ENCODE data around the gene INSIG1. TPM values are rescaled to one million over a fixed set of nuclear protein-coding genes. Genes with fewer than 3 reads are reported as not detected.

The INSIG1 gene
- total and polyA plus RNA-seq, 2 experiments from 2014 or later: 70.3 to 131 TPM

- no peaks in the 10 kb centered on the region for H3K27me3 Mint-ChIP-seq (ENCODE audit: insufficient read depth, low read depth, poor library complexity)
Measured at GRCh38 chr7:155281398-155281969, 16.2 kb upstream of the INSIG1 start.

More at GRCh38 chr7:155281398-155281969, 16.2 kb upstream of the INSIG1 start:
- Histone ChIP-seq H3K9me2 (ENCODE audit: insufficient read depth) (no peaks in the 10 kb centered on the region), H3K4me1 (ENCODE audit: insufficient read depth) (peaks cover 7% of the 10 kb centered on the region; the same call in 1 of the 2 replicates), H3K79me2 (replicated peaks; ENCODE audit: insufficient read depth) (no peaks in the 10 kb centered on the region), H2AFZ (0 out of 2 replicates have a peak overlapping the region, but pooled peaks have one; percentile 2), H3K4me3 (no peak overlapping the region), H4K20me1 (replicated peaks; ENCODE audit: insufficient read depth) (no peaks in the 10 kb centered on the region), H3K27me3 (ENCODE audit: insufficient read depth) (no peaks in the 10 kb centered on the region), H3K27ac (ENCODE audit: low read depth) (no peak overlapping the region), H3F3A (replicated peaks; ENCODE audit: low read depth) (no peaks in the 10 kb centered on the region), H3K4me2 (no peak overlapping the region), H3K36me3 (ENCODE audit: insufficient read depth) (no peaks in the 10 kb centered on the region)
- TF ChIP-seq JUNB (IDR thresholded peaks at IDR 0.05; ENCODE audit: unreplicated experiment) (no peak), EZH2 (IDR thresholded peaks at IDR 0.05; ENCODE audit: low read depth, unreplicated experiment) (no peak), ZNF462 (CRISPR knock-in tag; IDR thresholded peaks at IDR 0.05) (no peak), EZH2phosphoT487 (IDR thresholded peaks at IDR 0.05; ENCODE audit: unreplicated experiment) (no peak), NANOG (IDR thresholded peaks at IDR 0.05; ENCODE audit: borderline replicate concordance) (no peak), ZNF114 (CRISPR knock-in tag; IDR thresholded peaks at IDR 0.05) (no peak), CREB1 (CRISPR knock-in tag; IDR thresholded peaks at IDR 0.05; ENCODE audit: low read depth) (no peak), CTCF (conservative IDR thresholded peaks at IDR 0.05; ENCODE audit: low read depth in 2 of 2) (no peak), ZNF331 (CRISPR knock-in tag; IDR thresholded peaks at IDR 0.05; ENCODE audit: low read depth) (no peak), POLR2AphosphoS5 (IDR thresholded peaks at IDR 0.05; ENCODE audit: low read depth) (no peak), REST (IDR thresholded peaks at IDR 0.05; ENCODE audit: unreplicated experiment) (no peak), STAT1 (IDR thresholded peaks at IDR 0.05; ENCODE audit: unreplicated experiment) (no peak), ETS1 (IDR thresholded peaks at IDR 0.05) (no peak)
- Mint-ChIP-seq H3K4me3 (no peak overlapping the region), H3K4me1 (peaks cover 13% of the 10 kb centered on the region; the same call in 2 of the 3 replicates), H3K27ac (no peak overlapping the region), H3K36me3 (ENCODE audit: low read depth) (no peaks in the 10 kb centered on the region), H3K9me3 (no peaks in the 10 kb centered on the region)
- DNase-seq (ENCODE audit: low spot score) (no peak), ATAC-seq (no peak)

Measured in GM23338 (cell line).